Gastroesophageal sphincter (tissue), 4 donors: Measurements from ENCODE around the gene NEO1. TPM values are rescaled to one million over a fixed set of nuclear protein-coding genes. Genes with fewer than 3 reads are reported as not detected.
A peak's percentile ranks its signal among the peaks of the same experiment; 100 is the strongest.

Experiments
- ATAC-seq: fragments of 150-250 bp; one replicate; pipeline ENCODE4 v1.9.1; 2016; ENCODE audit warnings: mild to moderate bottlenecking, moderate library complexity
- H3K27ac ChIP-seq, 4 donors: fragments of 200-600 bp; sonication (generic) in 3 of 4; 1 replicate in 3 of 4; 2 replicates in 1 of 4; pipeline ENCODE4 v1.5.1; 2016 to 2019
- H3K27me3 ChIP-seq: fragments of 200-600 bp; sonication (generic); one replicate; pipeline ENCODE4 v1.5.1; 2019
- H3K36me3 ChIP-seq, 2 donors: fragments of 200-600 bp; sonication (generic); one replicate each; pipeline ENCODE4 v1.5.1; 2019; ENCODE audit warnings: control low read depth in 1 of 2
- H3K4me1 ChIP-seq, 3 donors: fragments of 200-600 bp; sonication (generic); 1 replicate in 2 of 3; 2 replicates in 1 of 3; pipeline ENCODE4 v1.5.1; 2016 to 2019; ENCODE audit warnings: control low read depth in 2 of 3
- H3K4me3 ChIP-seq, 2 donors: fragments of 200-600 bp; sonication (generic); one replicate each; pipeline ENCODE4 v1.5.1; 2019; ENCODE audit warnings: mild to moderate bottlenecking in 1 of 2, moderate library complexity in 1 of 2
- H3K9me3 ChIP-seq, 3 donors: fragments of 200-600 bp; sonication (generic); one replicate each; pipeline ENCODE4 v1.5.1; 2017 to 2019; ENCODE audit warnings: control low read depth in 2 of 3
- CTCF ChIP-seq, 4 experiments: fragments of 200-600 bp in 2 of 4; fragments of 450-650 bp in 2 of 4; sonication (generic) in 1 of 4; IDR thresholded peaks; one replicate each; pipeline ENCODE4 v1.5.1; 2017 to 2019; ENCODE audit warnings: antibody characterized with exemption in 4 of 4, mild to moderate bottlenecking in 2 of 4, moderate library complexity in 2 of 4
- EP300 ChIP-seq: sonication (generic); formaldehyde crosslinking; IDR thresholded peaks from one replicate; pipeline ENCODE4 v1.6.1; 2017; ENCODE audit warnings: antibody characterized with exemption, mild to moderate bottlenecking
- POLR2A ChIP-seq, 2 donors: fragments of 450-650 bp; IDR thresholded peaks; one replicate each; pipeline ENCODE4 v1.6.1; 2017; ENCODE audit warnings: antibody characterized with exemption in 2 of 2, mild to moderate bottlenecking in 2 of 2, moderate library complexity in 1 of 2
- POLR2AphosphoS5 ChIP-seq: sonication (generic); formaldehyde crosslinking; IDR thresholded peaks from one replicate; pipeline ENCODE4 v1.6.1; 2017; ENCODE audit warnings: antibody characterized with exemption
- WGBS, 2 donors: methylation state at CpG; one replicate each; pipeline ENCODE4 v1.1.5; 2018; ENCODE audit warnings: low coverage in 1 of 2; 5-methylcytosine and 5-hydroxymethylcytosine counted together
- total RNA-seq, 4 donors: library from RNA; depleted of rRNA; stranded (reverse); fragments of >200 nt; gene quantifications; one replicate each; pipeline ENCODE4 v1.1.0, GENCODE V29; 2016

NEO1 gene
- total RNA-seq, 4 donors from 2014 or later = 28.3 to 61.7 (median 36.1) TPM

GRCh38 chr15:73079565-73079964 lies 27.3 kb downstream of the NEO1 start:
- H3K4me1 ChIP-seq = peaks cover 4 to 68% (median 9%) of the 10 kb centered on the region in 3 donors
- 41 to 71% methylated on average over 3 of the region's 3 CpGs for WGBS, 2 donors
- H3K36me3 ChIP-seq = no peaks in the 10 kb centered on the region
- no peaks in the 10 kb centered on the region for H3K9me3 ChIP-seq
- no peak overlapping the region for H3K4me3 ChIP-seq
- H3K27me3 ChIP-seq = no peaks in the 10 kb centered on the region
- TF ChIP-seq EP300 = no peak
- TF ChIP-seq CTCF (IDR thresholded peaks at IDR 0.05) = no peak
- H3K27ac ChIP-seq = no peak overlapping the region
- ATAC-seq = no peak

- peak; percentile 31 for ATAC-seq
- peak; percentile 64 to 80 (median 70) for TF ChIP-seq CTCF (IDR thresholded peaks at IDR 0.05)
- no peak for TF ChIP-seq POLR2AphosphoS5
- peaks cover 0 to 50% (median 0%) of the 10 kb centered on the region in 3 donors for H3K4me1 ChIP-seq
- WGBS, 2 donors = 0% methylated on average over 2 of the region's 3 CpGs
- no peaks in the 10 kb centered on the region for H3K9me3 ChIP-seq
- H3K27ac ChIP-seq = no peak overlapping the region
- no peaks in the 10 kb centered on the region for H3K27me3 ChIP-seq
- no peaks in the 10 kb centered on the region for H3K36me3 ChIP-seq
- H3K4me3 ChIP-seq = no peak overlapping the region
Observed at GRCh38 chr15:73081321-73081958, 29.2 kb downstream of the NEO1 start.

DNA sequence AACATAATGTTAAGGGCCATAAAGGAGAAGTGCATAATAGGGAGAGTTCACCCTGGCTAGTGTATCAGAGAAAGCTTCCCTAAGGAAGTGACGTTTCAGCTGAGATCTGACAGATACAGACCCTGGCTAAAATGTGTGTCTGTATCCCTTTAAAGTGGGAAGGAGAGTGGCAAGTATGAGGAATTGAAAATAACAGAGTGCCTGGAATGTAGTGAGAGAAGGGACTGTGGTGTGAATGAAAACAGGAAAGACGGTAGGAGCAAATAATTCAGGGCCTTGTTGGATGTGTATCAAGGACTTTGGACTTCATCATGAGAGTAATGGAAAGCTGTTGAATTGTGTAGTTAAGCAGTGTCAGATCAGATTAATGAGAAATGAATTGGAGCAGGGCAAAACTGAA lies 30.5 kb downstream of the NEO1 start:
- Histone ChIP-seq H3K27me3 (no peaks in the 10 kb centered on the region), H3K27ac (peak overlapping the region in 2 of 4 donors; percentile 2 to 5), H3K9me3 (no peaks in the 10 kb centered on the region), H3K36me3 (no peaks in the 10 kb centered on the region), H3K4me3 (no peak overlapping the region), H3K4me1 (peaks cover 0 to 37% (median 0%) of the 10 kb centered on the region in 3 donors)
- ATAC-seq = peak; percentile 22
- TF ChIP-seq EP300 (no peak), POLR2A (IDR thresholded peaks at IDR 0.05) (no peak), CTCF (IDR thresholded peaks at IDR 0.05) (no peak), POLR2AphosphoS5 (no peak)
- WGBS, 2 donors = 21 to 22% methylated on average over 2 of the region's 2 CpGs

DNA sequence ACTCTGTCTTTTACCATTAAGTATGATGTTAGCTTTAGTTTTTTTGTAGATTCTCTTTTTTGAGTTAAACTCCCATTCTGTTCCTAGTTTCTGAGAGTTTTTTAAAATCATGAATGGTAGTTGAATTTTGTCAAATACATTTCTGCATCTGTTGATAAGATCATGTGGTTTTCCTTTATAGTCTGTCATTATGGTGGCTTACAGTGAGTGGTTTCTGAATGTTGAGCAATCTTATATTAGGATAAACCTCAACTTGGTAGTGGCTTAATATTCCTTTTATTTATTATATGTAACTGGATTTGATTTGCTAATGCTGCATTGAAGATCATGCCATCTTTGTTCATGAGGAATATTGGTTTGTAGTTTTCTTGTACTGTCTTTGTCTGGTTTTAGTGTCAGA lies 34.8 kb downstream of the NEO1 start:
- H3K36me3 ChIP-seq = no peaks in the 10 kb centered on the region
- peaks cover 0 to 10% (median 0%) of the 10 kb centered on the region in 3 donors for H3K4me1 ChIP-seq
- ATAC-seq = no peak
- no peaks in the 10 kb centered on the region for H3K9me3 ChIP-seq
- no peak overlapping the region for H3K27ac ChIP-seq
- no peaks in the 10 kb centered on the region for H3K27me3 ChIP-seq
- H3K4me3 ChIP-seq = no peak overlapping the region
- TF ChIP-seq CTCF (IDR thresholded peaks at IDR 0.05) (no peak), EP300 (no peak), POLR2AphosphoS5 (no peak), POLR2A (IDR thresholded peaks at IDR 0.05) (no peak)

GRCh38 chr15:73105064-73105463 lies 52.8 kb downstream of the NEO1 start:
- H3K27ac ChIP-seq = no peak overlapping the region
- no peaks in the 10 kb centered on the region for H3K27me3 ChIP-seq
- H3K9me3 ChIP-seq = no peaks in the 10 kb centered on the region
- ATAC-seq = no peak
- no peaks in the 10 kb centered on the region for H3K4me1 ChIP-seq
- TF ChIP-seq POLR2AphosphoS5 (no peak), EP300 (no peak), CTCF (IDR thresholded peaks at IDR 0.05) (no peak), POLR2A (IDR thresholded peaks at IDR 0.05) (no peak)
- H3K4me3 ChIP-seq = no peak overlapping the region
- H3K36me3 ChIP-seq = no peaks in the 10 kb centered on the region
- 94 to 95% methylated on average over 3 of the region's 3 CpGs for WGBS, 2 donors
